ENCODE data around the gene KPNA1. TPM values are rescaled to one million over a fixed set of nuclear protein-coding genes. Genes with fewer than 3 reads are reported as not detected.
"Not testable (repeated sequence)": the region's sequence is repeated elsewhere in the genome, so short reads cannot be mapped to it uniquely, and the experiment has no call there.

KPNA1 gene
- total RNA-seq, 4 donors from 2014 or later: 25.0 to 49.5 (median 37.0) TPM

GRCh38 chr3:122513386-122514122, 1.2 kb downstream of the KPNA1 start:
- WGBS: 6% methylated on average over 19 of the region's 19 CpGs

GRCh38 chr3:122512284-122512683, 2.5 kb downstream of the KPNA1 start:
- DNase-seq (ENCODE audit: low spot score in 2 of 2): no peak
- Histone ChIP-seq H3K27me3 (no peaks in the 10 kb centered on the region), H3K36me3 (no peaks in the 10 kb centered on the region), H3K27ac (no peak overlapping the region), H3K4me1 (peaks cover 20% of the 10 kb centered on the region), H3K9me3 (no peaks in the 10 kb centered on the region), H3K4me3 (no peak overlapping the region)
- WGBS: 88% methylated on average over 15 of the region's 15 CpGs
- TF ChIP-seq POLR2A (IDR thresholded peaks at IDR 0.05): no peak
- TF ChIP-seq CTCF (IDR thresholded peaks at IDR 0.05): no peak
- no peak for TF ChIP-seq POLR2AphosphoS5 (IDR thresholded peaks at IDR 0.05)
- TF ChIP-seq EP300 (IDR thresholded peaks at IDR 0.05): no peak

More at GRCh38 chr3:122513386-122514122, 1.2 kb downstream of the KPNA1 start:
- Histone ChIP-seq H3K27me3 (no peaks in the 10 kb centered on the region), H3K4me3 (peak overlapping the region; percentile 62), H3K27ac (peak overlapping the region; percentile 94), H3K4me1 (peaks cover 20% of the 10 kb centered on the region), H3K36me3 (no peaks in the 10 kb centered on the region), H3K9me3 (no peaks in the 10 kb centered on the region)
- no peak for DNase-seq (ENCODE audit: low spot score in 2 of 2)
- TF ChIP-seq POLR2AphosphoS5 (IDR thresholded peaks at IDR 0.05): no peak
- no peak for TF ChIP-seq CTCF (IDR thresholded peaks at IDR 0.05)
- TF ChIP-seq POLR2A (IDR thresholded peaks at IDR 0.05): no peak
- TF ChIP-seq EP300 (IDR thresholded peaks at IDR 0.05): no peak

- Histone ChIP-seq H3K9me3 (no peaks in the 10 kb centered on the region), H3K4me1 (peaks cover 20% of the 10 kb centered on the region), H3K36me3 (no peaks in the 10 kb centered on the region), H3K27me3 (no peaks in the 10 kb centered on the region), H3K4me3 (no peak overlapping the region), H3K27ac (no peak overlapping the region)
- TF ChIP-seq EP300 (IDR thresholded peaks at IDR 0.05) (no peak), CTCF (IDR thresholded peaks at IDR 0.05) (no peak), POLR2AphosphoS5 (IDR thresholded peaks at IDR 0.05) (no peak), POLR2A (IDR thresholded peaks at IDR 0.05) (no peak)
- no peak for DNase-seq (ENCODE audit: low spot score in 2 of 2)
- WGBS: 87% methylated on average over 8 of the region's 8 CpGs
Observed at GRCh38 chr3:122510878-122511535, 3.7 kb downstream of the KPNA1 start.

- H3K9me3 ChIP-seq; DNase-seq (ENCODE audit: low spot score in 2 of 2); H3K27me3 ChIP-seq; H3K4me3 ChIP-seq; H3K36me3 ChIP-seq; H3K27ac ChIP-seq: not testable (repeated sequence)
- 90% methylated on average over 9 of the region's 9 CpGs for WGBS
- peaks cover 18% of the 10 kb centered on the region for H3K4me1 ChIP-seq
Observed at GRCh38 chr3:122508944-122509343, 5.8 kb downstream of the KPNA1 start.

GRCh38 chr3:122508135-122508914, 6.4 kb downstream of the KPNA1 start:
- H3K4me3 ChIP-seq: no peak overlapping the region
- 92% methylated on average over 2 of the region's 2 CpGs for WGBS
- peaks cover 12% of the 10 kb centered on the region for H3K4me1 ChIP-seq
- no peaks in the 10 kb centered on the region for H3K9me3 ChIP-seq
- no peak for TF ChIP-seq POLR2AphosphoS5 (IDR thresholded peaks at IDR 0.05)
- TF ChIP-seq CTCF (IDR thresholded peaks at IDR 0.05): no peak
- no peak for TF ChIP-seq EP300 (IDR thresholded peaks at IDR 0.05)
- no peak for TF ChIP-seq POLR2A (IDR thresholded peaks at IDR 0.05)
- H3K27ac ChIP-seq: no peak overlapping the region
- DNase-seq (ENCODE audit: low spot score in 2 of 2): no peak
- H3K27me3 ChIP-seq: no peaks in the 10 kb centered on the region
- no peaks in the 10 kb centered on the region for H3K36me3 ChIP-seq
